Spleen (tissue), 7 donors: ENCODE measurements around the gene LIPE.

Experiments
- POLR2A ChIP-seq, 3 donors: fragments of 450-650 bp; IDR thresholded peaks; one replicate each; pipeline ENCODE4 v1.5.1; 2017; ENCODE audit warnings: antibody characterized with exemption in 3 of 3, mild to moderate bottlenecking in 1 of 3
- POLR2AphosphoS5 ChIP-seq, 3 donors: sonication (generic); formaldehyde crosslinking; IDR thresholded peaks; one replicate each; pipeline ENCODE4 v1.5.1; 2017; ENCODE audit warnings: antibody characterized with exemption in 3 of 3
- TF ChIP-seq, protein P1 (sequence below), 11 experiments: fragments of 200-600 bp in 7 of 11; fragments of 450-650 bp in 4 of 11; sonication (generic) in 4 of 11; IDR thresholded peaks in 8 of 11; conservative IDR thresholded peaks in 3 of 11; 1 replicate in 7 of 11; 2 replicates in 4 of 11; pipeline versions ENCODE4 v1.4.0 to v1.8.0; 2016 to 2021; ENCODE audit warnings: antibody characterized with exemption in 11 of 11, inconsistent platforms in 4 of 11, mild to moderate bottlenecking in 1 of 11
- donor health status: DM: no; HTN: no; CAD: no; lungs with moderate emphysema.
- donor health status: DM: no; HTN: no; CAD: no.
- donor health status: DM: no; HTN: no; CAD: no.

DNA sequence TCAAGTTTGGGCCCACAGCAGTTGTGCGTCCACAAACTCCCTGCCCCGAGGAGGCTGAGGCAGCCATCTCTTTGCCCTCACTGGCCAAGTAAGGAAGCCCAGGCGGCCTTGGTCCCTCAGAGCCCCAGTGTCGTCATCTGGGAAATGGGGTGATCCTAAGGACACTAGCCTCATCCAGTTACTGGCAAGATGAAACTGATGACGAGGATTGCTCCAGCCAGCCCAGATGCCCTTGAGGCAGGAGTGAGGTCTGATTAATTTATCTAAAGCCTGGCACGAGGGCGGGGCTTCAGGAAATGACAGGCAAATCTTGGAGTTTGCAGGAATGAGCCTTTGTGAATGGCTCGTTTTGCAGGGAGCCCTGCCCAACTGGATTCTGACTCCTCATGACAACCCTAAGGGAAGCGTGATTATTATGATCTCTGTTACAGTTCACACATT is 5.6 kb downstream of the LIPE start:
- TF ChIP-seq, protein P1, sequence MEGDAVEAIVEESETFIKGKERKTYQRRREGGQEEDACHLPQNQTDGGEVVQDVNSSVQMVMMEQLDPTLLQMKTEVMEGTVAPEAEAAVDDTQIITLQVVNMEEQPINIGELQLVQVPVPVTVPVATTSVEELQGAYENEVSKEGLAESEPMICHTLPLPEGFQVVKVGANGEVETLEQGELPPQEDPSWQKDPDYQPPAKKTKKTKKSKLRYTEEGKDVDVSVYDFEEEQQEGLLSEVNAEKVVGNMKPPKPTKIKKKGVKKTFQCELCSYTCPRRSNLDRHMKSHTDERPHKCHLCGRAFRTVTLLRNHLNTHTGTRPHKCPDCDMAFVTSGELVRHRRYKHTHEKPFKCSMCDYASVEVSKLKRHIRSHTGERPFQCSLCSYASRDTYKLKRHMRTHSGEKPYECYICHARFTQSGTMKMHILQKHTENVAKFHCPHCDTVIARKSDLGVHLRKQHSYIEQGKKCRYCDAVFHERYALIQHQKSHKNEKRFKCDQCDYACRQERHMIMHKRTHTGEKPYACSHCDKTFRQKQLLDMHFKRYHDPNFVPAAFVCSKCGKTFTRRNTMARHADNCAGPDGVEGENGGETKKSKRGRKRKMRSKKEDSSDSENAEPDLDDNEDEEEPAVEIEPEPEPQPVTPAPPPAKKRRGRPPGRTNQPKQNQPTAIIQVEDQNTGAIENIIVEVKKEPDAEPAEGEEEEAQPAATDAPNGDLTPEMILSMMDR (IDR thresholded peaks at IDR 0.05 in 8 of 11, conservative IDR thresholded peaks at IDR 0.05 in 3 of 11): no peak
- TF ChIP-seq POLR2A (IDR thresholded peaks at IDR 0.05): no peak
- TF ChIP-seq POLR2AphosphoS5 (IDR thresholded peaks at IDR 0.05): peak; percentile 48 to 78 (median 75)
